HG03457 (cell line): Measurements from ENCODE around the gene MPPED1.

Source experiments
- ATAC-seq: cut with Tn5 transposase; IDR thresholded peaks from one replicate; pipeline ENCODE4 v1.9.1; 2021; ENCODE audit warnings: moderate number of reproducible peaks; ENCODE audit not compliant: unreplicated experiment

Gene MPPED1

GRCh38 chr22:43474161-43475101, 62.6 kb downstream of the MPPED1 start:
- no peak for ATAC-seq

GRCh38 chr22:43475549-43476076, 63.8 kb downstream of the MPPED1 start:
- ATAC-seq: no peak

- no peak for ATAC-seq
Measured at GRCh38 chr22:43476341-43476740, 64.5 kb downstream of the MPPED1 start.

- ATAC-seq: no peak
Measured at GRCh38 chr22:43476751-43477725, 65.2 kb downstream of the MPPED1 start.

GRCh38 chr22:43477966-43478365, 66.2 kb downstream of the MPPED1 start:
- no peak for ATAC-seq

GRCh38 chr22:43478621-43479300, 66.9 kb downstream of the MPPED1 start:
- ATAC-seq: no peak

GRCh38 chr22:43479301-43479950, 67.6 kb downstream of the MPPED1 start:
- no peak for ATAC-seq

- ATAC-seq: no peak
Measured at GRCh38 chr22:43479962-43480361, 68.1 kb downstream of the MPPED1 start.

- ATAC-seq: no peak
Measured at GRCh38 chr22:43481568-43482317, 69.9 kb downstream of the MPPED1 start.

- ATAC-seq: no peak
Measured at GRCh38 chr22:43482318-43482625, 70.5 kb downstream of the MPPED1 start.

- ATAC-seq: no peak
Measured at GRCh38 chr22:43483266-43483665, 71.5 kb downstream of the MPPED1 start.

- no peak for ATAC-seq
Measured at GRCh38 chr22:43483669-43484068, 71.9 kb downstream of the MPPED1 start.

- no peak for ATAC-seq
Measured at GRCh38 chr22:43484227-43484626, 72.4 kb downstream of the MPPED1 start.

- ATAC-seq: no peak
Measured at GRCh38 chr22:43485502-43486089, 73.8 kb downstream of the MPPED1 start.

- ATAC-seq: no peak
Measured at GRCh38 chr22:43487311-43488030, 75.7 kb downstream of the MPPED1 start.

GRCh38 chr22:43488031-43488866, 76.4 kb downstream of the MPPED1 start:
- ATAC-seq: no peak

- ATAC-seq: no peak
Measured at GRCh38 chr22:43488937-43489336, 77.1 kb downstream of the MPPED1 start.

GRCh38 chr22:43490311-43490710, 78.5 kb downstream of the MPPED1 start:
- no peak for ATAC-seq
